Measurements from ENCODE around the gene HYLS1. TPM values are rescaled to one million over a fixed set of nuclear protein-coding genes. Genes with fewer than 3 reads are reported as not detected.

The HYLS1 gene
- total and polyA plus RNA-seq, 7 donors, result 3.0 to 8.7 (median 6.1) TPM

GRCh38 chr11:125869521-125869920 lies 17.9 kb upstream of the HYLS1 start:
- no peak for DNase-seq
- no peaks in the 10 kb centered on the region for H3K4me1 ChIP-seq
- H3K4me3 ChIP-seq, result no peak overlapping the region
- H3K27me3 ChIP-seq, result no peaks in the 10 kb centered on the region
- no peak overlapping the region for H3K27ac ChIP-seq
- no peak for TF ChIP-seq POLR2AphosphoS5 (IDR thresholded peaks at IDR 0.05)
- 62 to 63% methylated on average over 2 of the region's 2 CpGs for WGBS, 2 donors
- no peaks in the 10 kb centered on the region for H3K9me3 ChIP-seq
- no peaks in the 10 kb centered on the region for H3K36me3 ChIP-seq
- intact Hi-C loops (cut with DNase I), result no loop called here

GRCh38 chr11:125871391-125872137 lies 15.9 kb upstream of the HYLS1 start:
- H3K27ac ChIP-seq, result no peak overlapping the region
- no peaks in the 10 kb centered on the region for H3K9me3 ChIP-seq
- no peaks in the 10 kb centered on the region for H3K4me1 ChIP-seq
- TF ChIP-seq POLR2A (IDR thresholded peaks at IDR 0.05) (no peak), CTCF (IDR thresholded peaks at IDR 0.05) (peak in 1 of 4 experiments; percentile 23)
- DNase-seq, result no peak
- H3K27me3 ChIP-seq, result no peaks in the 10 kb centered on the region
- 86 to 87% methylated on average over 10 of the region's 10 CpGs for WGBS, 2 donors
- H3K36me3 ChIP-seq, result no peaks in the 10 kb centered on the region
- intact Hi-C loops (cut with DNase I), result loop anchor here (10.0 kb wide), 2 partner anchors 307 to 917 kb away; partner anchors contain the start of genes CCDC15 and EI24
- H3K4me3 ChIP-seq, result no peak overlapping the region

GRCh38 chr11:125872138-125872491 lies 15.4 kb upstream of the HYLS1 start:
- intact Hi-C loops (cut with DNase I), result loop anchor here (10.0 kb wide), 2 partner anchors 307 to 917 kb away; partner anchors contain the start of genes CCDC15 and EI24
- H3K4me1 ChIP-seq, result no peaks in the 10 kb centered on the region
- no peaks in the 10 kb centered on the region for H3K36me3 ChIP-seq
- H3K4me3 ChIP-seq, result no peak overlapping the region
- H3K27ac ChIP-seq, result no peak overlapping the region
- no peaks in the 10 kb centered on the region for H3K27me3 ChIP-seq
- TF ChIP-seq POLR2A (IDR thresholded peaks at IDR 0.05) (no peak), POLR2AphosphoS5 (IDR thresholded peaks at IDR 0.05) (no peak), CTCF (IDR thresholded peaks at IDR 0.05) (no peak), EP300 (IDR thresholded peaks at IDR 0.05) (no peak)
- DNase-seq, result no peak
- no peaks in the 10 kb centered on the region for H3K9me3 ChIP-seq

- intact Hi-C loops (cut with DNase I), result loop anchor here (10.0 kb wide), 2 partner anchors 309 to 919 kb away; partner anchors contain the start of genes CCDC15 and EI24
- no peak overlapping the region for H3K4me3 ChIP-seq
Observed at GRCh38 chr11:125873881-125874555, 13.4 kb upstream of the HYLS1 start.

GRCh38 chr11:125874556-125875124 lies 12.8 kb upstream of the HYLS1 start:
- TF ChIP-seq CTCF (IDR thresholded peaks at IDR 0.05) (peak; percentile 60 to 74 (median 65)), POLR2A (IDR thresholded peaks at IDR 0.05) (no peak)
- intact Hi-C loops (cut with DNase I), result loop anchor here (10.0 kb wide), 2 partner anchors 310 to 920 kb away; partner anchors contain the start of genes CCDC15 and EI24
- WGBS, 2 donors, result 9 to 15% methylated on average over 8 of the region's 8 CpGs

More at GRCh38 chr11:125873881-125874555, 13.4 kb upstream of the HYLS1 start:
- no peaks in the 10 kb centered on the region for H3K4me1 ChIP-seq
- no peak for DNase-seq
- no peak for TF ChIP-seq POLR2A (IDR thresholded peaks at IDR 0.05)
- H3K27me3 ChIP-seq, result no peaks in the 10 kb centered on the region
- 78 to 87% methylated on average over 20 of the region's 20 CpGs for WGBS, 2 donors
- no peaks in the 10 kb centered on the region for H3K9me3 ChIP-seq
- no peaks in the 10 kb centered on the region for H3K36me3 ChIP-seq
- H3K27ac ChIP-seq, result no peak overlapping the region

More at GRCh38 chr11:125874556-125875124, 12.8 kb upstream of the HYLS1 start:
- no peaks in the 10 kb centered on the region for H3K36me3 ChIP-seq
- H3K4me3 ChIP-seq, result no peak overlapping the region
- no peaks in the 10 kb centered on the region for H3K9me3 ChIP-seq
- no peak overlapping the region for H3K27ac ChIP-seq
- H3K27me3 ChIP-seq, result no peaks in the 10 kb centered on the region
- H3K4me1 ChIP-seq, result no peaks in the 10 kb centered on the region
- peak; percentile 69 for DNase-seq

All from sigmoid colon (tissue), 7 donors.